Measurements from ENCODE around the gene EPN1.

- no peak for TF ChIP-seq TAF7 (optimal IDR thresholded peaks at IDR 0.05; ENCODE audit: borderline replicate concordance, low read depth, low read length)
- TF ChIP-seq CTCF (IDR thresholded peaks at IDR 0.05; ENCODE audit: control extremely low read depth in 1 of 3, insufficient read depth in 1 of 3, low read depth in 1 of 3, low read length in 3 of 3): no peak
- no peak for TF ChIP-seq SP1 (IDR thresholded peaks at IDR 0.05; ENCODE audit: low read depth, low read length)
- TF ChIP-seq SRF (IDR thresholded peaks at IDR 0.05; ENCODE audit: low read depth, low read length): no peak
- TF ChIP-seq EZH2 (IDR thresholded peaks at IDR 0.05; ENCODE audit: low read depth, low read length, severe bottlenecking): no peak
- TF ChIP-seq SIRT6 (IDR thresholded peaks at IDR 0.05; ENCODE audit: low read length): no peak
- TF ChIP-seq USF2 (IDR thresholded peaks at IDR 0.05; ENCODE audit: low read length): no peak
- TF ChIP-seq RFX5 (IDR thresholded peaks at IDR 0.05; ENCODE audit: borderline replicate concordance, low read depth, low read length): no peak
- TF ChIP-seq TCF12 (IDR thresholded peaks at IDR 0.05; ENCODE audit: low read depth, low read length): no peak
- no peak for TF ChIP-seq CEBPB (IDR thresholded peaks at IDR 0.05; ENCODE audit: low read depth, low read length)
- no peak for TF ChIP-seq SP4 (IDR thresholded peaks at IDR 0.05; ENCODE audit: low read length)
- no peak for TF ChIP-seq POLR2A (IDR thresholded peaks at IDR 0.05; ENCODE audit: control extremely low read depth in 1 of 2, low read depth in 2 of 2, low read length in 2 of 2)
- TF ChIP-seq EGR1 (IDR thresholded peaks at IDR 0.05; ENCODE audit: borderline replicate concordance, low read depth, low read length): no peak
- TF ChIP-seq POU5F1 (IDR thresholded peaks at IDR 0.05; ENCODE audit: low read depth, low read length): no peak
Measured at GRCh38 chr19:55679343-55680257, 4.6 kb downstream of the EPN1 start.

Measured in H1 (cell line).